Measurements from ENCODE around the gene GNL1. TPM values are rescaled to one million over a fixed set of nuclear protein-coding genes. Genes with fewer than 3 reads are reported as not detected.

GNL1 gene
- total and polyA plus RNA-seq, 9 of the 15 experiments (the other 6 are each of a cell fraction or from before 2014, with no cell fraction given), result 0.73 to 112 (median 58.0) TPM

DNA sequence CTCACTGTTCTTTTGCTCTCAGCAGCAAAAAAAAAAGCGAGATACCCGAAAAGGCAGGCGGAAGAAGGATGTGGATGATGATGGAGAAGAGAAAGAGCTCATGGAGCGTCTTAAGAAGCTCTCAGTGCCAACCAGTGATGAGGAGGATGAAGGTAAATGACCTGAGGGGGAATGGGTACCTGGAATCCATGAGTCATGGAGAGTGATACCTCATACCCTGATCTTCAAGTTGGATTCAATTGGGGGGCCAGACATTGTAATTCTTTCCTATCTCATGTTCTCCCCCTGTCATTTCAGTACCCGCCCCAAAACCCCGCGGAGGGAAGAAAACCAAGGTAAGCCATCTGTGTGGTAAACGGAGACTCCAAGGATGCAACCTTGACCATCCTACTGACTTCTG lies 21.8 kb upstream of the GNL1 start:
- POLR2A ChIA-PET, result interaction anchor here (0.6 to 4.7 kb wide), 7 partner anchors 9 to 1169 kb away, joined by 3 to 21 read pairs (median 4); no protein-coding TSS in a partner anchor
- intact Hi-C loops (cut with micrococcal nuclease), result no loop called here
- Histone ChIP-seq H3K36me3 (ENCODE audit: control insufficient read depth, insufficient read depth, low read length) (peaks cover 92% of the 10 kb centered on the region), H3K27me3 (ENCODE audit: control insufficient read depth in 2 of 2, insufficient read depth in 2 of 2, low read length in 2 of 2) (no peaks in the 10 kb centered on the region), H3K4me3 (no peak overlapping the region), H2AFZ (ENCODE audit: low read depth, low read length) (no peak overlapping the region), H4K20me1 (replicated peaks; ENCODE audit: control insufficient read depth, insufficient read depth, low read length) (peaks cover 8% of the 10 kb centered on the region; the same call in 1 of the 2 replicates), H3K9me3 (replicated peaks; ENCODE audit: control insufficient read depth, insufficient read depth, low read depth, low read length) (no peaks in the 10 kb centered on the region), H3K4me1 (replicated peaks in 1 of 2; ENCODE audit: control insufficient read depth in 2 of 2, insufficient read depth in 2 of 2, low read length in 2 of 2) (peaks cover 10 to 13% of the 10 kb centered on the region in 2 experiments; a peak in 4 of 5 replicates), H3K4me2 (ENCODE audit: insufficient read depth, low read length) (no peak overlapping the region), H3K9ac (ENCODE audit: insufficient read depth in 1 of 2, low read depth in 2 of 2, low read length in 2 of 2) (no peak overlapping the region), H3K9me1 (ENCODE audit: control insufficient read depth, insufficient read depth, low read length) (peaks cover 1% of the 10 kb centered on the region), H3K79me2 (ENCODE audit: control insufficient read depth, insufficient read depth, low read length) (peaks cover 43% of the 10 kb centered on the region), H3K27ac (ENCODE audit: extremely low read depth, low read depth, low read length) (no peak overlapping the region)
- in situ Hi-C loops (cut with MboI), result no loop called here
- 100% methylated on average over 6 of the region's 8 CpGs for WGBS (ENCODE audit: insufficient coverage, low coverage, missing lambda C conversion rate)
- no TSS peak for BruUV-seq (replicated peaks)
- DNase-seq (ENCODE audit: extremely low read depth in 1 of 4, low spot score in 3 of 4), result no peak
- CTCF ChIA-PET (ENCODE audit: low intra/inter-chr PET ratio), result no interaction called here
- no peak for FAIRE-seq
- ATAC-seq, result no peak
- TF ChIP-seq, protein P1, sequence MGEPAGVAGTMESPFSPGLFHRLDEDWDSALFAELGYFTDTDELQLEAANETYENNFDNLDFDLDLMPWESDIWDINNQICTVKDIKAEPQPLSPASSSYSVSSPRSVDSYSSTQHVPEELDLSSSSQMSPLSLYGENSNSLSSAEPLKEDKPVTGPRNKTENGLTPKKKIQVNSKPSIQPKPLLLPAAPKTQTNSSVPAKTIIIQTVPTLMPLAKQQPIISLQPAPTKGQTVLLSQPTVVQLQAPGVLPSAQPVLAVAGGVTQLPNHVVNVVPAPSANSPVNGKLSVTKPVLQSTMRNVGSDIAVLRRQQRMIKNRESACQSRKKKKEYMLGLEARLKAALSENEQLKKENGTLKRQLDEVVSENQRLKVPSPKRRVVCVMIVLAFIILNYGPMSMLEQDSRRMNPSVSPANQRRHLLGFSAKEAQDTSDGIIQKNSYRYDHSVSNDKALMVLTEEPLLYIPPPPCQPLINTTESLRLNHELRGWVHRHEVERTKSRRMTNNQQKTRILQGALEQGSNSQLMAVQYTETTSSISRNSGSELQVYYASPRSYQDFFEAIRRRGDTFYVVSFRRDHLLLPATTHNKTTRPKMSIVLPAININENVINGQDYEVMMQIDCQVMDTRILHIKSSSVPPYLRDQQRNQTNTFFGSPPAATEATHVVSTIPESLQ (CRISPR knock-in tag; IDR thresholded peaks at IDR 0.05), result no peak
- TF ChIP-seq NR2C2 (CRISPR knock-in tag; IDR thresholded peaks at IDR 0.05), result no peak
- TF ChIP-seq NR2C2 (tag; IDR thresholded peaks at IDR 0.05), result no peak
- no peak for TF ChIP-seq ETV6 (IDR thresholded peaks at IDR 0.05; ENCODE audit: borderline replicate concordance in 1 of 2, low read depth in 2 of 2, low read length in 1 of 2)
- TF ChIP-seq ETV6 (CRISPR knock-in tag; IDR thresholded peaks at IDR 0.05; ENCODE audit: borderline replicate concordance), result no peak
- no peak for TF ChIP-seq RFX1 (IDR thresholded peaks at IDR 0.05)
- TF ChIP-seq, protein P2, sequence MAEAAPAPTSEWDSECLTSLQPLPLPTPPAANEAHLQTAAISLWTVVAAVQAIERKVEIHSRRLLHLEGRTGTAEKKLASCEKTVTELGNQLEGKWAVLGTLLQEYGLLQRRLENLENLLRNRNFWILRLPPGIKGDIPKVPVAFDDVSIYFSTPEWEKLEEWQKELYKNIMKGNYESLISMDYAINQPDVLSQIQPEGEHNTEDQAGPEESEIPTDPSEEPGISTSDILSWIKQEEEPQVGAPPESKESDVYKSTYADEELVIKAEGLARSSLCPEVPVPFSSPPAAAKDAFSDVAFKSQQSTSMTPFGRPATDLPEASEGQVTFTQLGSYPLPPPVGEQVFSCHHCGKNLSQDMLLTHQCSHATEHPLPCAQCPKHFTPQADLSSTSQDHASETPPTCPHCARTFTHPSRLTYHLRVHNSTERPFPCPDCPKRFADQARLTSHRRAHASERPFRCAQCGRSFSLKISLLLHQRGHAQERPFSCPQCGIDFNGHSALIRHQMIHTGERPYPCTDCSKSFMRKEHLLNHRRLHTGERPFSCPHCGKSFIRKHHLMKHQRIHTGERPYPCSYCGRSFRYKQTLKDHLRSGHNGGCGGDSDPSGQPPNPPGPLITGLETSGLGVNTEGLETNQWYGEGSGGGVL (CRISPR knock-in tag; IDR thresholded peaks at IDR 0.05), result no peak
- TF ChIP-seq, protein P3, sequence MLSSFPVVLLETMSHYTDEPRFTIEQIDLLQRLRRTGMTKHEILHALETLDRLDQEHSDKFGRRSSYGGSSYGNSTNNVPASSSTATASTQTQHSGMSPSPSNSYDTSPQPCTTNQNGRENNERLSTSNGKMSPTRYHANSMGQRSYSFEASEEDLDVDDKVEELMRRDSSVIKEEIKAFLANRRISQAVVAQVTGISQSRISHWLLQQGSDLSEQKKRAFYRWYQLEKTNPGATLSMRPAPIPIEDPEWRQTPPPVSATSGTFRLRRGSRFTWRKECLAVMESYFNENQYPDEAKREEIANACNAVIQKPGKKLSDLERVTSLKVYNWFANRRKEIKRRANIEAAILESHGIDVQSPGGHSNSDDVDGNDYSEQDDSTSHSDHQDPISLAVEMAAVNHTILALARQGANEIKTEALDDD (IDR thresholded peaks at IDR 0.05), result no peak
- no peak for TF ChIP-seq CBFA2T3 (IDR thresholded peaks at IDR 0.05)
- no peak for TF ChIP-seq U2AF1 (optimal IDR thresholded peaks at IDR 0.05; ENCODE audit: low read depth, low read length)
- TF ChIP-seq ZEB2 (IDR thresholded peaks at IDR 0.05), result no peak
- TF ChIP-seq GATA2 (CRISPR knock-in tag; IDR thresholded peaks at IDR 0.05), result no peak
- TF ChIP-seq DPF2 (IDR thresholded peaks at IDR 0.05), result no peak
- TF ChIP-seq ZFX (CRISPR knock-in tag; IDR thresholded peaks at IDR 0.05), result no peak
- no peak for TF ChIP-seq NR1H2 (CRISPR knock-in tag; IDR thresholded peaks at IDR 0.05)
- TF ChIP-seq MED1 (CRISPR knock-in tag; IDR thresholded peaks at IDR 0.05; ENCODE audit: borderline replicate concordance), result no peak
- TF ChIP-seq NEUROD1 (IDR thresholded peaks at IDR 0.05; ENCODE audit: borderline replicate concordance, low read depth, low read length, partially characterized antibody), result no peak
- TF ChIP-seq, protein P4, sequence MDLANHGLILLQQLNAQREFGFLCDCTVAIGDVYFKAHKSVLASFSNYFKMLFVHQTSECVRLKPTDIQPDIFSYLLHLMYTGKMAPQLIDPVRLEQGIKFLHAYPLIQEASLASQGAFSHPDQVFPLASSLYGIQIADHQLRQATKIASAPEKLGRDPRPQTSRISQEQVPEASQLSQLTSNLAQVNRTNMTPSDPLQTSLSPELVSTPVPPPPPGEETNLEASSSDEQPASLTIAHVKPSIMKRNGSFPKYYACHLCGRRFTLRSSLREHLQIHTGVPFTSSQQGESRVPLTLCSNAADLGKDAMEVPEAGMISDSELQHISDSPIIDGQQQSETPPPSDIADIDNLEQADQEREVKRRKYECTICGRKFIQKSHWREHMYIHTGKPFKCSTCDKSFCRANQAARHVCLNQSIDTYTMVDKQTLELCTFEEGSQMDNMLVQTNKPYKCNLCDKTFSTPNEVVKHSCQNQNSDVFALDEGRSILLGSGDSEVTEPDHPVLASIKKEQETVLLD (IDR thresholded peaks at IDR 0.05), result no peak
- TF ChIP-seq MAFF (IDR thresholded peaks at IDR 0.05; ENCODE audit: low read length), result no peak

Measured in K562 (cell line).